K562 (cell line): ENCODE measurements around the gene CCR8.
"Not testable (repeated sequence)": the region's sequence is repeated elsewhere in the genome, so short reads cannot be mapped to it uniquely, and the experiment has no call there.

Experiments
- CHD4 ChIP-seq: fragments of 200-600 bp; sonication (generic); IDR thresholded peaks from 3 replicates; pipeline ENCODE4 v1.6.1; 2012; ENCODE audit warnings: low read depth, mild to moderate bottlenecking, mixed read lengths, low read length, inconsistent platforms; ENCODE audit not compliant: insufficient read depth, insufficient replicate concordance, poor library complexity, severe bottlenecking
- ILF3 ChIP-seq: fragments of 450-650 bp; IDR thresholded peaks from 2 replicates; pipeline ENCODE4 v1.6.1; 2018; ENCODE audit warnings: antibody characterized with exemption, mild to moderate bottlenecking, moderate library complexity, borderline replicate concordance
- KDM1A ChIP-seq, 2 experiments: fragments of 450-650 bp; IDR thresholded peaks; 2 replicates each; pipeline ENCODE4 v1.6.1; 2016; ENCODE audit warnings: mild to moderate bottlenecking in 2 of 2
- MXI1 ChIP-seq: IDR thresholded peaks from 2 replicates; pipeline ENCODE4 v1.6.1; 2011; ENCODE audit warnings: low read depth, mild to moderate bottlenecking, improper control_type of control experiment, low read length
- PCBP2 ChIP-seq: fragments of 200-400 bp; formaldehyde crosslinking; IDR thresholded peaks from 2 replicates; pipeline ENCODE4 v1.6.1; 2018; ENCODE audit warnings: low read length, low read depth, mild to moderate bottlenecking, moderate library complexity; ENCODE audit not compliant: poor library complexity, severe bottlenecking
- RAD21 ChIP-seq, 2 experiments: fragments of 250-450 bp in 1 of 2; fragments of 450-650 bp in 1 of 2; sonication (Bioruptor Pico) in 1 of 2; formaldehyde crosslinking in 1 of 2; IDR thresholded peaks in 1 of 2; conservative IDR thresholded peaks in 1 of 2; 2 replicates each; pipeline versions ENCODE4 v1.4.0 to v1.8.0; 2020 to 2022; ENCODE audit warnings: mild to moderate bottlenecking in 2 of 2, moderate library complexity in 1 of 2
- SREBF2 ChIP-seq: sonication (generic); formaldehyde crosslinking; IDR thresholded peaks from 2 replicates; pipeline ENCODE4 v1.4.0; 2020; ENCODE audit warnings: mild to moderate bottlenecking, missing genetic modification reagents
- SRSF9 ChIP-seq: fragments of 200-400 bp; formaldehyde crosslinking; IDR thresholded peaks from 2 replicates; pipeline ENCODE4 v1.6.1; 2017; ENCODE audit warnings: low read depth, low read length, borderline replicate concordance
- TCF7 ChIP-seq: sonication (generic); IDR thresholded peaks from 2 replicates; pipeline ENCODE4 v1.6.1; 2016; ENCODE audit warnings: antibody characterized with exemption, borderline replicate concordance
- ZKSCAN8 ChIP-seq: fragments of 200-800 bp; sonication (Bioruptor generic); IDR thresholded peaks from 2 replicates; pipeline ENCODE4 v1.6.1; 2016; ENCODE audit warnings: missing genetic modification characterization, missing compliant biosample characterization
- ZNF239 ChIP-seq: fragments of 250-450 bp; sonication (Bioruptor Pico); IDR thresholded peaks from 2 replicates; pipeline ENCODE4 v1.4.0; 2020; ENCODE audit warnings: mild to moderate bottlenecking
- TF ChIP-seq, protein P1 (sequence below), 2 experiments: fragments of 450-650 bp; IDR thresholded peaks; 2 replicates each; pipeline ENCODE4 v1.6.1; 2016

DNA sequence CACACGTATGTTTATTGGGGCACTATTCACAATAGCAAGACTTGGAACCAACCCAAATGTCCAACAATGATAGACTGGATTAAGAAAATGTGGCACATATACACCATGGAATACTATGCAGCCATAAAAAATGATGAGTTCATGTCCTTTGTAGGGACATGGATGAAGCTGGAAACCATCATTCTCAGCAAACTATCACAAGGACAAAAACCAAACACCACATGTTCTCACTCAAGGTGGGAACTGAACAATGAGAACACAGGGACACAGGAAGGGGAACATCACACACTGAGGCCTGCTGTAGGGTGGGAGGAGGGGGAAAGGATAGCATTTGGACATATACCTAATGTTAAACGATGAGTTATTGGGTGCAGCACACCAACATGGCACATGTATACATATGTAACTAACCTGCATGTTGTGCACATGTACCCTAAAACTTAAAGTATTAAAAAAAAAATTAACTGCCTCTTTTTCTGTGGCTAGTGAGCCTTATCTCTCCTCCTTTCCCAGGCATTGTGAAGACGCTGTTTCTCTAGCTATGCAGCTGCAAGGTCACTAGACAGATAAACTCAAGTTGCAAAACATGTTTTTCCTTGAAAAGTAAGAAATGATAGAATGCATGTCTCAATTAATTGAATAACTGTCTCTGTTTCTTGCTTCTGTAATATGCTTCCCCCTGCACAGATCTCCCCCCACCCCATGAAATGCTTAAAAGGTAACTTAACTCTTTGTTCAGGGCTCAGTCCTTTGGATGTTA is 23.8 kb downstream of the CCR8 start:
- TF ChIP-seq SRSF9; SREBF2 (CRISPR knock-in tag); ZKSCAN8 (CRISPR knock-in tag); ILF3; PCBP2; TCF7; CHD4; RAD21 (CRISPR knock-in tag; conservative IDR thresholded peaks at IDR 0.05 in 1 of 2, IDR thresholded peaks at IDR 0.05 in 1 of 2); MXI1; ZNF239 (CRISPR knock-in tag); KDM1A (IDR thresholded peaks at IDR 0.05): not testable (repeated sequence)
- TF ChIP-seq, protein P1, sequence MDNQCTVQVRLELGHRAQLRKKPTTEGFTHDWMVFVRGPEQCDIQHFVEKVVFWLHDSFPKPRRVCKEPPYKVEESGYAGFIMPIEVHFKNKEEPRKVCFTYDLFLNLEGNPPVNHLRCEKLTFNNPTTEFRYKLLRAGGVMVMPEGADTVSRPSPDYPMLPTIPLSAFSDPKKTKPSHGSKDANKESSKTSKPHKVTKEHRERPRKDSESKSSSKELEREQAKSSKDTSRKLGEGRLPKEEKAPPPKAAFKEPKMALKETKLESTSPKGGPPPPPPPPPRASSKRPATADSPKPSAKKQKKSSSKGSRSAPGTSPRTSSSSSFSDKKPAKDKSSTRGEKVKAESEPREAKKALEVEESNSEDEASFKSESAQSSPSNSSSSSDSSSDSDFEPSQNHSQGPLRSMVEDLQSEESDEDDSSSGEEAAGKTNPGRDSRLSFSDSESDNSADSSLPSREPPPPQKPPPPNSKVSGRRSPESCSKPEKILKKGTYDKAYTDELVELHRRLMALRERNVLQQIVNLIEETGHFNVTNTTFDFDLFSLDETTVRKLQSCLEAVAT (IDR thresholded peaks at IDR 0.05), result not testable (repeated sequence)
